CD4-positive, CD25-positive, alpha-beta regulatory T cell (primary cell): ENCODE results near the gene PXDC1. TPM values are rescaled to one million over a fixed set of nuclear protein-coding genes. Genes with fewer than 3 reads are reported as not detected.
"Not testable (repeated sequence)": the region's sequence is repeated elsewhere in the genome, so short reads cannot be mapped to it uniquely, and the experiment has no call there.

Source experiments
- ATAC-seq, 2 donors: fragments of 150-1000 bp; cut with Tn5 transposase; one replicate each; pipeline ENCODE4 v1.10.0; 2021; ENCODE audit warnings: low read depth in 2 of 2, moderate number of reproducible peaks in 2 of 2, moderate library complexity in 1 of 2
- DNase-seq, 3 donors: peaks; one replicate each; pipeline versions ENCODE4 v3.0.0 to v3.0.0-alpha.2; 2012 to 2022; ENCODE audit warnings: mixed read lengths in 1 of 3
- H3K27ac ChIP-seq: one replicate; pipeline ENCODE4 v1.7.0; 2013; ENCODE audit warnings: mild to moderate bottlenecking, low read length; ENCODE audit not compliant: insufficient read depth, poor library complexity, severe bottlenecking
- H3K27me3 ChIP-seq: one replicate; pipeline ENCODE4 v1.7.0; 2013; ENCODE audit warnings: low read length; ENCODE audit not compliant: control insufficient read depth, insufficient read depth
- H3K36me3 ChIP-seq: one replicate; pipeline ENCODE4 v1.7.0; 2013; ENCODE audit warnings: mild to moderate bottlenecking, low read length, moderate library complexity; ENCODE audit not compliant: control insufficient read depth, insufficient read depth
- H3K4me1 ChIP-seq: 2 replicates; pipeline ENCODE4 v1.7.0; 2013; ENCODE audit warnings: mild to moderate bottlenecking, low read length; ENCODE audit not compliant: insufficient read depth, control insufficient read depth, poor library complexity, severe bottlenecking
- H3K4me3 ChIP-seq: one replicate; pipeline ENCODE4 v1.7.0; 2013; ENCODE audit warnings: low read depth, mild to moderate bottlenecking, low read length, moderate library complexity
- H3K9me3 ChIP-seq, 2 experiments: 1 replicate in 1 of 2; 2 replicates in 1 of 2; pipeline ENCODE4 v1.7.0; 2013; ENCODE audit warnings: low read length in 2 of 2, mild to moderate bottlenecking in 1 of 2, moderate library complexity in 1 of 2; ENCODE audit not compliant: control insufficient read depth in 2 of 2
- H3K27ac Mint-ChIP-seq, 3 donors: one replicate each; pipeline ENCODE4 v1.8.0; 2020 to 2022; ENCODE audit warnings: mild to moderate bottlenecking in 3 of 3, mixed read lengths in 3 of 3, moderate library complexity in 2 of 3
- H3K27me3 Mint-ChIP-seq: one replicate; pipeline ENCODE4 v1.8.0; 2022; ENCODE audit warnings: mild to moderate bottlenecking, mixed read lengths
- H3K36me3 Mint-ChIP-seq: one replicate; pipeline ENCODE4 v1.8.0; 2020; ENCODE audit warnings: mixed read lengths
- H3K4me1 Mint-ChIP-seq, 4 donors: one replicate each; pipeline ENCODE4 v1.8.0; 2020 to 2022; ENCODE audit warnings: mixed read lengths in 4 of 4, mild to moderate bottlenecking in 1 of 4
- H3K4me3 Mint-ChIP-seq, 4 donors: one replicate each; pipeline ENCODE4 v1.8.0; 2020 to 2022; ENCODE audit warnings: mild to moderate bottlenecking in 4 of 4, mixed read lengths in 4 of 4, moderate library complexity in 3 of 4
- H3K9me3 Mint-ChIP-seq, 7 donors: one replicate each; pipeline ENCODE4 v1.8.0; 2020 to 2022; ENCODE audit warnings: mixed read lengths in 7 of 7, mild to moderate bottlenecking in 3 of 7, moderate library complexity in 2 of 7
- polyA plus RNA-seq, 4 donors: library from polyadenylated mRNA; unstranded; fragments of 300-500 nt; fragmentation: Illumina TruSeq; gene quantifications; one replicate each; pipeline ENCODE4 v1.2.3, GENCODE V29; 2021
- total RNA-seq: library from RNA; stranded (reverse); gene quantifications from one replicate; pipeline ENCODE4 v1.2.3, GENCODE V29; 2022

Gene PXDC1
- total and polyA plus RNA-seq, 5 donors from 2014 or later, result 1.1 TPM; not detected in 4

DNA sequence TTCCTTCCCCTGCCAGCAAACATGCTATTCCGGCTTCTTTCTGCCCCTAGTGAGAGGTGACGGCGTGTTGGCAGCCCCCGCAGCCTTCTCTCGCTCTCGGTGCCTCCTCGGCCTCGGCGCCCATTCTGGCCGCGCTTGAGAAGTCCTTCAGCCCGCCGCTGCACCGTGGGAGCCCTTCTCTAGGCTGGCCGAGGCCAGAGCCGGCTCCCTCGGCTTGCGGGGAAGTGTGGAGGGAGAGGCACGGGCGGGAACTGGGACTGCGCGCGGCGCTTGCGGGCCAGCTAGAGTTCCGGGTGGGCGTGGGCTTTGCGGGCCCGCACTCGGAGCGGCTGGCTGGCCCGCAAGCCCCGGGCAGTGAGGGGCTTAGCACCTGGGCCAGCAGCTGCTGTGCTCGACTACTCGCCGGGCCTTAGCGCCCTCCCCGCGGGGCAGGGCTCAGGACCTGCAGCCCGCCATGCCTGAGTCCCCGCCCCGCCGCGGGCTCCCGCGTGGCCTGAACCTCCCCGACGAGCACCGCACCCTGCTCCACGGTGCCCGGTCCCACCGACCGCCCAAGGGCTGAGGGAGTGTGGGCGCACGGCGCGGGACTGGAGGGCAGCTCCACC, 20.0 kb upstream of the PXDC1 start:
- Mint-ChIP-seq H3K27me3 (peaks cover 8% of the 10 kb centered on the region), H3K4me1 (peaks cover 0 to 2% (median 0%) of the 10 kb centered on the region in 4 donors), H3K4me3 (no peak overlapping the region), H3K36me3 (no peaks in the 10 kb centered on the region), H3K27ac (no peak overlapping the region), H3K9me3 (peaks cover 0 to 3% (median 0%) of the 10 kb centered on the region in 7 donors)
- DNase-seq (no peak), ATAC-seq (no peak)
- H3K4me3 ChIP-seq, result no peak overlapping the region
- no peaks in the 10 kb centered on the region for H3K4me1 ChIP-seq
- H3K27ac ChIP-seq, result no peak overlapping the region
- no peaks in the 10 kb centered on the region for H3K27me3 ChIP-seq
- H3K36me3 ChIP-seq, result no peaks in the 10 kb centered on the region
- H3K9me3 ChIP-seq, result no peaks in the 10 kb centered on the region

DNA sequence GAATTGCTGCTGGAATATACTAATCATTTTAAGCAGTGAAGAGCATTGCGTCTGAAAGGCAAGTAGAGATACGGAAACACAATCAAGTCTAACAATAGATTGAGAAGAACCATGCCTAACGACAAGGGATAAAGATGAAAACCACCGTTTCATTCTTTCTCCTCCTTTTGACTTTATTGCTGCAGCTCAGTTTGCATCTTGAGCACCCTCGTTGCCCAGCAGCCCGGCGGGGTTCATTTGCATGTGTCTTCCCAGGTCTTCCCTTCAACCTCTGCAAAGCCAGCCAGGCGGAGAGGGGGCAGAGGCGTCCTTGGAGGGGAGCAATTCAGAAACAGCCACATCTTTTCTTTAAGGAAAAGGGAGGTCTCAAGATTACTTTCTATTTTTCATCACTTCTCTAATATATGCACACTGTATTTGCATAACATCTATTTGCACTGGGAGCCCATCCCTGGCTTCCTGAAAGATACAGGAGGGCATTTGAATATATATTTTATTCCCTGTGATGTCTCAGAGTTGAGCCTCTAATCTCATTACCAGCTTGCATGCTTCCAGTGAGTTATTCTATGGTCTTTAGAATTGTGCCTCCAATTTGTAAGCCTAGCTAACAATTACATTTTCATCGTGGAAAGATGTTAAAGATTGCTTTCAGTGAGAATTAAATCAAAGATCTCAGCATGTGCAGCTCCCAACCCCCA, 18.7 kb upstream of the PXDC1 start:
- H3K4me3 Mint-ChIP-seq, result no peak overlapping the region
- no peak for ATAC-seq
- Histone ChIP-seq H3K4me1 (no peaks in the 10 kb centered on the region), H3K27ac (no peak overlapping the region), H3K27me3 (no peaks in the 10 kb centered on the region), H3K36me3 (no peaks in the 10 kb centered on the region), H3K4me3 (no peak overlapping the region), H3K9me3 (no peaks in the 10 kb centered on the region)
- no peak for DNase-seq
- peaks cover 0 to 2% (median 0%) of the 10 kb centered on the region in 4 donors for H3K4me1 Mint-ChIP-seq
- H3K36me3 Mint-ChIP-seq, result no peaks in the 10 kb centered on the region
- H3K9me3 Mint-ChIP-seq, result peaks cover 0 to 1% (median 0%) of the 10 kb centered on the region in 7 donors
- no peak overlapping the region for H3K27ac Mint-ChIP-seq
- peaks cover 10% of the 10 kb centered on the region for H3K27me3 Mint-ChIP-seq

DNA sequence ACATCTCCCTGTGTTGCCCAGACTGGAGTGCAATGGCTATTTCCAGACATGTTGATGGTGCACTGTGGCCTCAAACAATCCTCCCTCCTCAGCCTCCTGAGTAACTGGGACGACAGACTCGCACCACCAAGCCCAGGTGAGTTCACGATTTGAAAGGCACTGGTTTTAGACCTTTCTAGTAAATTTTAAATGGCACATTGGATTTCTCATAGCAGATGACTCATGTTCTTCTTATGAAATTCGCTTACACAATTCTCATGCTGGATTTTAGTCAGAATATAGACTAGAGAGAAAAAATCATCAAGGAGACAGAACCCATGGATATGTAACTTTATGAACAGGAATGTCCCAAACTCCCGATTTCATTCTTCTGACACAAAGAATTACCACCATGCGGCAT, 18.1 kb upstream of the PXDC1 start:
- Histone ChIP-seq H3K27ac (no peak overlapping the region), H3K4me1 (no peaks in the 10 kb centered on the region), H3K27me3 (no peaks in the 10 kb centered on the region), H3K36me3 (no peaks in the 10 kb centered on the region), H3K9me3 (no peaks in the 10 kb centered on the region), H3K4me3 (no peak overlapping the region)
- DNase-seq, result no peak
- Mint-ChIP-seq H3K36me3 (no peaks in the 10 kb centered on the region), H3K9me3 (peaks cover 0 to 1% (median 0%) of the 10 kb centered on the region in 7 donors), H3K27me3 (peaks cover 10% of the 10 kb centered on the region), H3K4me1 (peaks cover 0 to 2% (median 0%) of the 10 kb centered on the region in 4 donors), H3K4me3 (no peak overlapping the region), H3K27ac (no peak overlapping the region)
- no peak for ATAC-seq

DNA sequence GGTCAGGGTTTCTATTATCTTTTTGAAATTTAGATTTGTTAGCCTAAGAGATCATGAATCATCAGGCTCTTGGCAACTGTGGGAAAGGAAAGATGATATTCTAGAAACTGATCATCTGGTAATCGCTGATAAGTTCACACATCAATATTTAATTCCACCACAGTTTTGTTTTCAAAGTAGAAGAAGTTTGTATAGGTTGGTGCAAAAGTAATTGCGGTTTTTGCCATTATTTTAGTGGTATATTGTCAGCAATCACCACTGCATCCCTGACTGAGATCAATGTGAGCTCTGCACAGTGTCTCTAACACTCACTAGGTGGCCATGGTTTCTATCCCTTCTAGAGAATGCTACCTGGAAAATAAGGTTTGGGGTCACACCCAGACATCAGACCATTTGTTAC, 17.0 kb upstream of the PXDC1 start:
- peaks cover 10% of the 10 kb centered on the region for H3K27me3 Mint-ChIP-seq
- no peak overlapping the region for H3K4me3 ChIP-seq
- H3K36me3 Mint-ChIP-seq, result no peaks in the 10 kb centered on the region

DNA sequence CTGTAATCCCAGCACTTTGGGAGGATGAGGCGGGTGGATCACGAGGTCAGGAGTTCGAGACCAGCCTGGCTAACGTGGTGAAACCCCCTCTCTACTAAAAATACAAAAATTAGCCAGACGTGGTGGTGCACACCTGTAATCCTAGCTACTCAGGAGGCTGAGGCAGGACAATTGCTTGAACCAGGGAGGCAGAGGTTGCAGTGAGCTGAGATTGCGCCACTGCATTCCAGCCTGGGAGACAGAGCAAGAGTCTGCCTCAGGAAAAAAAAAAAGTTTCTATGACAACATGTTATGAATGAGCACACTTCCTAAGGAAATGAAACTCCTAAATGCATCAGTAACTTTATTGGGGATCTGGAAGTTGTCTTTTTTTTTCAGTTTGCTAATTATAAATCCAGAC, 16.0 kb upstream of the PXDC1 start:
- not testable (repeated sequence) for H3K27me3 ChIP-seq, H3K4me3 Mint-ChIP-seq, H3K36me3 ChIP-seq, H3K9me3 ChIP-seq, H3K9me3 Mint-ChIP-seq, ATAC-seq, H3K4me1 ChIP-seq, H3K4me1 Mint-ChIP-seq, H3K36me3 Mint-ChIP-seq, H3K27ac Mint-ChIP-seq, H3K4me3 ChIP-seq, H3K27ac ChIP-seq, DNase-seq
- peaks cover 10% of the 10 kb centered on the region for H3K27me3 Mint-ChIP-seq

More for the DNA sequence above, 17.0 kb upstream of the PXDC1 start:
- Mint-ChIP-seq H3K4me1 (peaks cover 0 to 2% (median 0%) of the 10 kb centered on the region in 4 donors), H3K4me3 (no peak overlapping the region), H3K27ac (no peak overlapping the region), H3K9me3 (no peaks in the 10 kb centered on the region)
- Histone ChIP-seq H3K27ac (no peak overlapping the region), H3K36me3 (no peaks in the 10 kb centered on the region), H3K9me3 (no peaks in the 10 kb centered on the region), H3K4me1 (no peaks in the 10 kb centered on the region), H3K27me3 (no peaks in the 10 kb centered on the region)
- no peak for DNase-seq
- no peak for ATAC-seq

DNA sequence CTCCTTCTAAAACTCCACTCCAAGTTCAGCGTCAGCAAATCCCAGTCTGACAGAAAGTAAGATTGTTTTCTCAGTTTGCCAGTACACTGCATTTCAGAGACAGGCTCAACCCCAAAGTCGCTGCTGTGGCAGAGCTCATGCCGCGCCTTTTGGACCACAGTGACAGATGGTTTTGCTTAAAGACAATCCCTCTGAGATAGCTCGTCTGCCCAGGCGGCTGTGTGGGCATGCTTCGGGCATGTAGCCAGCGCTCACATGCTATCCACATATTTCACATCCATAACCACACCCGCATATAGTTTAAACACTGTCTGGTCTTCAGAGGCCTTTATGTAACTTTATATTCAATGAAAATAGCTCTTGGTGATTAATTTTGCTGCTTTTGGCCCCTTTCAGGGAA, 14.7 kb upstream of the PXDC1 start:
- Mint-ChIP-seq H3K4me1 (peaks cover 0 to 2% (median 0%) of the 10 kb centered on the region in 4 donors), H3K9me3 (no peaks in the 10 kb centered on the region), H3K4me3 (no peak overlapping the region), H3K36me3 (no peaks in the 10 kb centered on the region), H3K27me3 (peaks cover 10% of the 10 kb centered on the region), H3K27ac (no peak overlapping the region)
- ATAC-seq, result no peak
- Histone ChIP-seq H3K4me3 (no peak overlapping the region), H3K36me3 (no peaks in the 10 kb centered on the region), H3K27me3 (no peaks in the 10 kb centered on the region), H3K9me3 (no peaks in the 10 kb centered on the region), H3K27ac (no peak overlapping the region), H3K4me1 (no peaks in the 10 kb centered on the region)
- no peak for DNase-seq

DNA sequence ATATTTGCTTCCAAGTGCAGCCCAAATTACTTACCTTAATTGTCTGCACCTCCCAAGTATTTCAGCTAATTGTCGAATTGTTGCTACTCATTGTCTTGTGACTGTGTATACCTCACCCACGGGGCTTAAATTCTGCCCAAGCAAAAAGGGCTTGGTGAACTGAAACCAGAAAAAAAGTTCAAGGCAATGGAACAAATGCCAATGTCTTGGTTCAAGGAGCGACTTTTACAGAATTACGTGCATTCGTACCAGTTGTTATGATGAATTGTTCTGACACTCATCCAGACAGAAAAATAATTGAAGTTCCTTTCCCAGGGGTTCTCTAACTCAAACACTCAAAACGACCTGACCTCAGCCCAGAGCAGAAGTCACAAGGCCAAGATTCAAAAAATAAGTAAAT, 13.9 kb upstream of the PXDC1 start:
- Mint-ChIP-seq H3K27me3 (peaks cover 10% of the 10 kb centered on the region), H3K36me3 (no peaks in the 10 kb centered on the region), H3K4me1 (peaks cover 0 to 2% (median 0%) of the 10 kb centered on the region in 4 donors), H3K27ac (no peak overlapping the region), H3K4me3 (no peak overlapping the region), H3K9me3 (no peaks in the 10 kb centered on the region)
- Histone ChIP-seq H3K27me3 (no peaks in the 10 kb centered on the region), H3K9me3 (no peaks in the 10 kb centered on the region), H3K4me1 (no peaks in the 10 kb centered on the region), H3K27ac (no peak overlapping the region), H3K4me3 (no peak overlapping the region), H3K36me3 (no peaks in the 10 kb centered on the region)
- no peak for ATAC-seq
- no peak for DNase-seq
